H9 (cell line): Measurements from ENCODE around the gene SLC22A16. TPM values are rescaled to one million over a fixed set of nuclear protein-coding genes. Genes with fewer than 3 reads are reported as not detected.

Experiments used
- DNase-seq: peaks from one replicate; pipeline ENCODE4 v3.0.0-alpha.2; 2017
- H2AFZ ChIP-seq: one replicate; pipeline ENCODE4 v1.6.1; 2013; ENCODE audit warnings: mild to moderate bottlenecking, low read length, control low read depth, moderate library complexity
- H2AK5ac ChIP-seq: 2 replicates; pipeline ENCODE4 v1.6.1; 2013; ENCODE audit warnings: low read length, control low read depth, mixed read lengths; ENCODE audit not compliant: insufficient read length
- H2BK120ac ChIP-seq: one replicate; pipeline ENCODE4 v1.6.1; 2013; ENCODE audit warnings: low read depth, mild to moderate bottlenecking, low read length, control low read depth, inconsistent platforms; ENCODE audit not compliant: poor library complexity, severe bottlenecking
- H2BK12ac ChIP-seq: 2 replicates; pipeline ENCODE4 v1.6.1; 2013; ENCODE audit warnings: low read length, control low read depth, mixed read lengths, low read depth; ENCODE audit not compliant: insufficient read length
- H2BK15ac ChIP-seq: 2 replicates; pipeline ENCODE4 v1.6.1; 2013; ENCODE audit warnings: low read depth, low read length, control low read depth
- H2BK20ac ChIP-seq: one replicate; pipeline ENCODE4 v1.6.1; 2013; ENCODE audit warnings: low read depth, mild to moderate bottlenecking, low read length, control low read depth, inconsistent platforms; ENCODE audit not compliant: poor library complexity, severe bottlenecking
- H2BK5ac ChIP-seq: 2 replicates; pipeline ENCODE4 v1.6.1; 2013; ENCODE audit warnings: low read length, control low read depth, mixed read lengths; ENCODE audit not compliant: insufficient read length
- H3K14ac ChIP-seq: 2 replicates; pipeline ENCODE4 v1.6.1; 2013; ENCODE audit warnings: low read length, control low read depth; ENCODE audit not compliant: insufficient read depth
- H3K18ac ChIP-seq: 2 replicates; pipeline ENCODE4 v1.6.1; 2013; ENCODE audit warnings: low read depth, mild to moderate bottlenecking, mixed read lengths, low read length, control low read depth; ENCODE audit not compliant: insufficient read length
- H3K23ac ChIP-seq: 2 replicates; pipeline ENCODE4 v1.6.1; 2013; ENCODE audit warnings: low read length, control low read depth, mixed read lengths, low read depth; ENCODE audit not compliant: insufficient read length
- H3K23me2 ChIP-seq: 2 replicates; pipeline ENCODE4 v1.6.1; 2013; ENCODE audit warnings: low read depth, mild to moderate bottlenecking, mixed read lengths, low read length, control low read depth; ENCODE audit not compliant: insufficient read length, poor library complexity, severe bottlenecking
- H3K27ac ChIP-seq: 2 replicates; pipeline ENCODE4 v1.5.1; 2013; ENCODE audit warnings: low read length, control low read depth, mixed read lengths, low read depth; ENCODE audit not compliant: insufficient read length
- H3K27me3 ChIP-seq: 2 replicates; pipeline ENCODE4 v1.6.1; 2013; ENCODE audit warnings: low read length, control low read depth, inconsistent platforms; ENCODE audit not compliant: insufficient read depth
- H3K4ac ChIP-seq: 2 replicates; pipeline ENCODE4 v1.6.1; 2013; ENCODE audit warnings: low read depth, mild to moderate bottlenecking, control low read depth, inconsistent platforms, low read length, moderate library complexity
- H3K4me1 ChIP-seq: 2 replicates; pipeline ENCODE4 v1.6.1; 2013; ENCODE audit warnings: low read length, control low read depth, inconsistent platforms; ENCODE audit not compliant: insufficient read depth
- H3K4me2 ChIP-seq: 2 replicates; pipeline ENCODE4 v1.6.1; 2013; ENCODE audit warnings: low read length, control low read depth, mixed read lengths; ENCODE audit not compliant: insufficient read length, insufficient read depth
- H3K56ac ChIP-seq: 2 replicates; pipeline ENCODE4 v1.6.1; 2013; ENCODE audit warnings: low read depth, mild to moderate bottlenecking, mixed read lengths, low read length, control low read depth; ENCODE audit not compliant: insufficient read length
- H3K79me1 ChIP-seq: 2 replicates; pipeline ENCODE4 v1.6.1; 2013; ENCODE audit warnings: low read depth, mild to moderate bottlenecking, moderate library complexity, low read length, control low read depth, inconsistent platforms; ENCODE audit not compliant: insufficient read depth, poor library complexity, severe bottlenecking
- H3K79me2 ChIP-seq: 2 replicates; pipeline ENCODE4 v1.6.1; 2013; ENCODE audit warnings: low read length, control low read depth, inconsistent platforms; ENCODE audit not compliant: insufficient read depth
- H3K9ac ChIP-seq: 2 replicates; pipeline ENCODE4 v1.6.1; 2013; ENCODE audit warnings: low read length, control low read depth, mixed read lengths; ENCODE audit not compliant: insufficient read length; ENCODE audit errors: extremely low read depth
- H3K9me3 ChIP-seq: one replicate; pipeline ENCODE4 v1.6.1; 2013; ENCODE audit warnings: low read depth, low read length, inconsistent platforms; ENCODE audit not compliant: control insufficient read depth
- H3T11ph ChIP-seq: one replicate; pipeline ENCODE4 v1.6.1; 2013; ENCODE audit warnings: mild to moderate bottlenecking, low read length, control low read depth, inconsistent platforms
- H4K20me1 ChIP-seq: one replicate; pipeline ENCODE4 v1.6.1; 2013; ENCODE audit not compliant: control insufficient read depth, insufficient read length, insufficient read depth
- H4K5ac ChIP-seq: 2 replicates; pipeline ENCODE4 v1.6.1; 2013; ENCODE audit warnings: low read depth, mild to moderate bottlenecking, mixed read lengths, low read length, control low read depth; ENCODE audit not compliant: insufficient read length
- H4K8ac ChIP-seq: replicated peaks from 2 replicates; pipeline ENCODE4 v1.6.1; 2013; ENCODE audit warnings: low read length, control low read depth, mixed read lengths, low read depth; ENCODE audit not compliant: insufficient read length
- H4K91ac ChIP-seq: 2 replicates; pipeline ENCODE4 v1.6.1; 2013; ENCODE audit warnings: low read depth, mild to moderate bottlenecking, moderate library complexity, mixed read lengths, low read length, control low read depth; ENCODE audit not compliant: insufficient read length
- H3K27ac Mint-ChIP-seq, 3 experiments: 2 replicates in 2 of 3; 3 replicates in 1 of 3; pipeline ENCODE4 v1.8.0; 2020 to 2021; ENCODE audit warnings: mixed read lengths in 3 of 3, mild to moderate bottlenecking in 1 of 3, moderate library complexity in 1 of 3
- H3K27me3 Mint-ChIP-seq: 2 replicates; pipeline ENCODE4 v1.8.0; 2021; ENCODE audit warnings: low read depth, mild to moderate bottlenecking, moderate library complexity, mixed read lengths
- H3K36me3 Mint-ChIP-seq, 3 experiments: 2 replicates in 2 of 3; 3 replicates in 1 of 3; pipeline ENCODE4 v1.8.0; 2020 to 2021; ENCODE audit warnings: low read depth in 3 of 3, mixed read lengths in 3 of 3; ENCODE audit not compliant: insufficient read depth in 1 of 3
- H3K4me1 Mint-ChIP-seq, 2 experiments: 2 replicates each; pipeline ENCODE4 v1.8.0; 2020; ENCODE audit warnings: mixed read lengths in 2 of 2
- H3K4me3 Mint-ChIP-seq, 2 experiments: 2 replicates in 1 of 2; 3 replicates in 1 of 2; pipeline ENCODE4 v1.8.0; 2020 to 2021; ENCODE audit warnings: mild to moderate bottlenecking in 2 of 2, mixed read lengths in 2 of 2, moderate library complexity in 1 of 2
- H3K9me3 Mint-ChIP-seq, 2 experiments: 2 replicates in 1 of 2; 3 replicates in 1 of 2; pipeline ENCODE4 v1.8.0; 2020; ENCODE audit warnings: mild to moderate bottlenecking in 2 of 2, mixed read lengths in 2 of 2, moderate library complexity in 1 of 2
- CTCF ChIP-seq: fragments of 200-600 bp; sonication (generic); conservative IDR thresholded peaks from 3 replicates; pipeline ENCODE4 v1.8.0; 2021; ENCODE audit warnings: antibody characterized with exemption, mild to moderate bottlenecking
- WGBS: extraction: QIAGEN DNeasy Blood & Tissue Kit; methylation state at CpG from one replicate; pipeline ENCODE4 v1.1.7; 2013; ENCODE audit warnings: missing lambda C conversion rate, low lambda C conversion rate, mixed read lengths; ENCODE audit not compliant: insufficient read length; ENCODE audit errors: extremely low coverage; 5-methylcytosine and 5-hydroxymethylcytosine counted together
- total RNA-seq: library from RNA; stranded (reverse); gene quantifications from 2 replicates; pipeline ENCODE4 v1.2.1, GENCODE V29; 2021

SLC22A16 gene
- total RNA-seq, 1 experiment from 2014 or later, result not detected

GRCh38 chr6:110419028-110419739 lies 57.2 kb downstream of the SLC22A16 start:
- Histone ChIP-seq H4K20me1 (no peaks in the 10 kb centered on the region), H3K56ac (no peak overlapping the region), H3K4me2 (no peak overlapping the region), H4K91ac (no peak overlapping the region), H2BK20ac (no peak overlapping the region), H2BK15ac (no peak overlapping the region), H2AFZ (no peak overlapping the region), H3T11ph (no peak overlapping the region), H3K23me2 (no peaks in the 10 kb centered on the region), H3K27me3 (no peaks in the 10 kb centered on the region), H3K9ac (no peak overlapping the region), H3K23ac (no peak overlapping the region), H3K14ac (no peak overlapping the region), H3K79me2 (no peaks in the 10 kb centered on the region), H3K4me1 (no peaks in the 10 kb centered on the region), H3K18ac (no peak overlapping the region), H3K9me3 (no peaks in the 10 kb centered on the region), H3K79me1 (no peaks in the 10 kb centered on the region), H2AK5ac (no peak overlapping the region), H3K27ac (no peak overlapping the region), H4K8ac (no peak overlapping the region), H2BK5ac (no peak overlapping the region), H3K4ac (no peak overlapping the region), H4K5ac (no peak overlapping the region), H2BK12ac (no peak overlapping the region), H2BK120ac (no peak overlapping the region)
- peaks cover 0 to 6% (median 4%) of the 10 kb centered on the region in 3 experiments; a peak in 1 of 7 replicates for H3K36me3 Mint-ChIP-seq
- H3K4me3 Mint-ChIP-seq, result no peak overlapping the region; a peak in 1 of 5 replicates
- H3K9me3 Mint-ChIP-seq, result peaks cover 4 to 7% of the 10 kb centered on the region in 2 experiments; a peak in 3 of 5 replicates
- no peak for DNase-seq
- TF ChIP-seq CTCF, result no peak
- no peak overlapping the region for H3K27ac Mint-ChIP-seq
- no peaks in the 10 kb centered on the region for H3K4me1 Mint-ChIP-seq
- WGBS, result no CpG with 5 or more reads among the region's 6 CpGs
- H3K27me3 Mint-ChIP-seq, result peaks cover 2% of the 10 kb centered on the region
